HG03159 (cell line): ENCODE data around the gene ACTL10.

Source experiments
- ATAC-seq: cut with Tn5 transposase; IDR thresholded peaks from one replicate; pipeline ENCODE4 v1.9.1; 2021; ENCODE audit warnings: mild to moderate bottlenecking, moderate library complexity; ENCODE audit not compliant: unreplicated experiment

ACTL10 gene

DNA sequence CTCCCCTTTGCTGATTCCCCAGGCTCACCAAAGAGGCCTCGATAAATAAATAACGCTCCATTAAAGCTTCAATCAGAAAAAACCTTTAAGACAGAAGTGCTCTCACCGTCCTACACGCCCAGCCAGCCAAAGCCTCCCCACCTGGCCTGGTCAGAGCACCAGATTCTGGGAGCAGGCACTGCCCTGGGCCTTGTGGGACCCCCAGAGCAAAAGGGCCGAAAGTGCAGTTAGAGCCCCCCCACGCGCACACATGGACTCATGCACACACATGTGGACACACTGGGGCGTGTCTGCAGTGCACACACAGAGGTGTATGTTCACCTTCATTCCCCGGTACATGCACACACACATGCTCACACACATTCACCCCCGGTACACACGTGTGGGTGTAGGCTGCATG, 9.4 kb downstream of the ACTL10 start:
- ATAC-seq, result no peak

DNA sequence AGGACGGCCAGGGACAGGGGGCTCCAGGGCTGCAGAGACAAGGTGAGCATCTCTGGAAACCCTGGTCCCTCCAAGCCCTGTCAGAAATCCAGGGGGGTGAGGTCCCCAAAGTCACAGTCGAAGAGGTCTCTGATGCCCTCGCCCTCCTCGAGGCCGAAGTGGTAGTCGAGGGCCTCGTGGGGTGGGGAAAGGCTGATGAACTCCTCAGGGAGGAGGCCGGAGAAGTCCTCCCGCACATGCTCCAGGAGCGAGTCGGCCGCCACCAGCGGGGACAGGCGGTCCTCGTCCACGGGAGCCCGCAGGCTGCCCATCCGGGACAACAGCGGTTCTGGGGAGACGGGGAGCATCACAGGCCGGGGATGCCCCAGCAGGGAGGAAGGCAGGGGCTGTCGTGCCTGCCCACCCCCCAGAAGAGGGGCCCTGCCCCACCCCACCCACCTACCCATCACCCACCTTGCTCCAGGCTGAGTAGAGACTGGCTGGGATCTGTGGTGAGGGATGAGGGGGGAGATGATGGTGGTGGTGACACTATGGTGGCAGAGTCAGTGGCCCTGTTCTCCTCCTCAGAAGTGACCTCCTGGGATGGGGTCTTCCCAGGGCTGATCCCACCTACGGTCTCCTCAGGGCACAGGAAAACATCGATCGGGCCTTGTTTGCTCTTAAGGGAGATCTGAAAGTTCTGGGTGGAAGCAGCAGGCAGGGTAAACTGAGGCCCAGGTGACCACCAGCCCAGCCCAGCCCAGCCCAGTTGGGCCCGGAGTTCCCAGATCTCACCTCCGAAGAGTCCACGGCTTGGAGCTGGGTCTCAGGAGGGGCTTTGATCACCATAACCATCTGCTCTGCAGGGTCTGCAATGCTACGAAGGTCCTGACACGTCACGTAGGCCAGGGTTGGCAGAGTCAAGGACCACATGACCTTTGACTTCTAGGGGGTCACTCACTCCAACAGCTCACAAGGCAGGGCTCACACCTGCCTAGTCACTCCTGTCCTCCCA, 10.2 kb downstream of the ACTL10 start:
- ATAC-seq, result no peak

DNA sequence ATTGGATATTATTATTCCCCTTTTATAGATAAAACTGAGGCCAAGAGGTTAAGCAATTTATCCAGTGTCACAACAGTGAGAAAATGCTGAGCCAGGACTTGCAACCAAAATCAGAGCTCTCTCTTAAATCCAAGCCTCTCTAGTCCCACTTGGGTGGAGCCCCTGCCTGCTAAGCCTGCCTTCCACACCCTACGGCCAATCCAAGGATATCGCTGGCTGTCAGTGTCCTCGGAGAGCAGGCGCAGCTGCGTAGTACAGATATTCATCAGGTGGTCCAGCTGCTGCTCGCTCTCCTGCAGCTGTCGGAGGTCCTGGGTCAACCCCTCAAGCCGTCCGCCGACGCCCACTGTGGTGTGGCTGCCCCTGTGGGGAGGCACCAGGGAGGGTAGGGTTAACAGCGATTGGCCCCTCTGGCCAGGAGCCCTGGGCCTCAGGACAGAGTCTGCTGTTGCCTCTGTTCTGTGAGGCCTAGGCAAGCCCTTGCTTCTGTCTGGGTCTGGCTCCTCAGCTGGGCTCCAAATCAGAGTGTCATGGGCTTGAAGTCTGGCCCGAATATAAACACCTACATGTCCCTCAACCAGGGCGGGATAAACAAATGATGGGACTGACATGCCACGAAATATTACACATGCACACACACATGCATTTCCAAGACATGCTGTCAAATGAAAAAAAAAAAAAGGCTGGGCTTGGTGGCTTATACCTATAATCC, 11.4 kb downstream of the ACTL10 start:
- no peak for ATAC-seq

DNA sequence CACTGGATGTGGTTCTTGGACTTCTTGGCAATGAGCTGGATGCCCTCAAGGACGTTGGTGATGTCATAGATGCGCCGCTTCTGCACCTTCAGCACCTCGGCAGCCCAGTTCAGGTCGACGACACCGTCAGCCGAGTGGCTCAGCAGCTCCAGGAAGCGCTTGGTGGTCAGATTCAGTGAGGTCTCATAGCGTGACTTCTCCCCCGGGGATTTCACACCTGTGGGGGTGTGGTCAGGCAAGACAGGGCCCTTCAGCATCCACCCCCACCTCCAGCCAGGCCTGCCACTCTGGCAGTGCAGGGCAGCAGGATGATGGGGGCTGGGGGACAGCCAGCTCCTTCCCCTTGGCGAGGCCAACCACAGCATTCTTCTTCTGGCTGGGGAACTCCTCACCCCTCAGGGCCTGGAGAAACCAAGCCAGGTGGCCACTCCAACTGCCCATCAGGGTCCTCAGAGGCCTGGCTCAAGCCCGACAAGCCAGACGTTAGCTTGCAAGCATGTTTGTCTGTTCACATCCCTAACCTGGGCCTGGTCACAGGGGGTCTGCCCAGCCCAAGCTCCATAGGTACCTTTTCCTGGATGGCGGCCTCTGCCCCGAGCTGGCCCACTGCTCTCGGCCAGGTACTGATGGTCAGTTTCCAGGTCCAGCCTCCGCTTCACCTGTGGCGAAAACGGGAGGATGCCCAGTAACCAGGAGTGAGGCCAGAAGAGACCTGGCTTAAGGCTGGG, 13.2 kb downstream of the ACTL10 start:
- no peak for ATAC-seq

DNA sequence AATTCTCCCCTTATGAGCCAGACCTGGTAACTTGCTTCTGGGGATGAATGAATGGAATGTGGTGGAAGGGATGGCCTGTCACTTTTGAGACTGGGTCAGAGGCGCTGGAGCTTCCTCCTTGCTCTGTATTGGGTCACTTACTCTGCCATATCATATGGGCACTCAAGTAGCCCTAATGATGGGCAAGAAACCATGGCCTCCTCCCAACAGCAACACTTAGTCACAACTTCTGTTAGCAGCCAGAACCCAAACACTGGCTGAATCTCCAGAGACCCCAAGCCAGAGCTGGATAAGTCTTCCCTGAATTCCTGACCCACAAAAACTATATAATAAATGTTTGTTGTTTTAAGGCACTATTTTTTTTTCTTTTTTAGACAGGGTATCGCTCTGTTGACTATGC, 13.9 kb downstream of the ACTL10 start:
- no peak for ATAC-seq

DNA sequence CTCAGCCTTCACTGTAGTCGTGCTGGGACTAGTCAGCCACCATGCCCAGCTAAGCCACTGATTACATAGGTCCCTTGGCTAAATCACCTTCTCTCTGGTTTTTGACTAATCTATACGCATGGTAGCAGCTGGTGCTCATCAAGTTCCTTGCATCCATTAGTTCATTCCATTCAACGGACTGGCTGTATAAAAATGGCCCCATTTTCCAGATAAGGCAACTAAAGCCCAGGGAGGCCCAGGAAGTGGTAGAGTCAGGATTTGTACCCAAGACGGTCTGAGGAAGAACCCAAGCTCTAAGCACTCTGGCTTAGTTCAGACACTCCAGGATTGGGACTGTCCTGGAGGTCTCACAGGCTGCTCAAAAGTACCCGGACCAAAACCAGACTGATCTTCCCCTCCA, 14.5 kb downstream of the ACTL10 start:
- ATAC-seq, result no peak

DNA sequence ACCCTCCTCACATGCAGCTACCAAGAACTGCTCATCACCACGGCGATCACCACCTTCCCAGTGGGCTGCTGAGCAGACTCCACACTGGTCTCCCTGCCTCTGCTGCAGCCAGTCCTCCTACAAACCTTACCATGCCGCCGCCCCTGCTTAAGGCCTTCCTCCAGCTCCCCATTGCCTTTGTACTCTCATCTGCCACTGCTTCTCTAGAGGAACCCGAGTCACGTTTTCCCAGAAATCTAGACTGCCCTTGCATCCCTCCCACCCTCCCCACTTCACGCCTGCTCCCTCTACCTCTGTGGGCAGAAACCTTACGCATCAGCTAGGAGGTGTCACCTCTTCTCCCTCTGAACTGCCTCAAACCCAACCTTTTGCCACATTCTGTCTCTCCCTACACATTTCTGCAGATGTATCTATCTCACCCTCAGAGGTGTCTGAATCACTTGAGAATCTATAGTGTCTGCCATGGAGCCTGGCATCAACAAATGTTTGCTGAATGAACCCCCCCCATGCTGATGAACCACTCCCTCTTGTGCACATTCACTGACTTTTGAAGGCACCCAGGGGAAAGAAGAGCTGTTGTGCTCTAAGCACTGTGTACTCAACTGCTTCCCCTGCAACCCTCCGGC, 15.1 kb downstream of the ACTL10 start:
- ATAC-seq, result no peak

DNA sequence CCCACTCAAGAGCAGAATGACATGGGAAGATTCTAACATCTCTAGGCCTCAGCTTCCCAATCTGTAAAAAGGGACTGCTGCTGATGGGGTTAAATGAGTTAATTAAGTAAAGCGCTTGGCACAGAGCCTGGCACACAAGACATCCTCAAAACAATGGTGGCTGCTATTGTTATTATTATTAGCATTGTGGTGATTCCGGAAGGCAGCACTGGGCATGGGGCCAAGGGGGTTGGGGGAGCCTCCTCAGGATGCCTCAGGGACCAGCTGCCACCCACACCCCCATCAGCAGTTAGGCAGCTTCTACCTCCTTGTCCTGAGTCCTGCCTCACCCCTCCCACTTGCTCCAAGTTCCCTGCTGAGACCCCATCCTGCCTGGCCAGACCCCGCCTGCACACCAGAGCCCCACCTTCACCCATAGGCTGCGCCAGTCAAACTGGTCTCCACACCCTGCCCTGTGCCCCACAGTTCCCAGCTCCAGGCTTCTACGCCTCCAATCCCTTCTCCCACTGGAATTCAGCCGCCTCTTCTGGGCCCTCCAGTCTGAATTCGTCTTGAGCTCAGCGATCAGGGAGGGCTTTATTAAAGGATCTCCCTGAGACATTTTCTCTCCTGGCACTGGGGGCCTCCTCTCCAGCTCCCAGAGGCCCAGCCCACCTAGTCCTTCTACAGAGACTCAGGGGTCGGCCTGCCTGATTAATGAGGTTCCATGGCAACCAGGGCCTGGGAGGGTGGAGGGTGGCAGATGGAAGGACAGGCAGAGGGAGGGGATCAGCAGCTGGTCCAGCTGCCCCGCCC, 18.0 kb downstream of the ACTL10 start:
- no peak for ATAC-seq

DNA sequence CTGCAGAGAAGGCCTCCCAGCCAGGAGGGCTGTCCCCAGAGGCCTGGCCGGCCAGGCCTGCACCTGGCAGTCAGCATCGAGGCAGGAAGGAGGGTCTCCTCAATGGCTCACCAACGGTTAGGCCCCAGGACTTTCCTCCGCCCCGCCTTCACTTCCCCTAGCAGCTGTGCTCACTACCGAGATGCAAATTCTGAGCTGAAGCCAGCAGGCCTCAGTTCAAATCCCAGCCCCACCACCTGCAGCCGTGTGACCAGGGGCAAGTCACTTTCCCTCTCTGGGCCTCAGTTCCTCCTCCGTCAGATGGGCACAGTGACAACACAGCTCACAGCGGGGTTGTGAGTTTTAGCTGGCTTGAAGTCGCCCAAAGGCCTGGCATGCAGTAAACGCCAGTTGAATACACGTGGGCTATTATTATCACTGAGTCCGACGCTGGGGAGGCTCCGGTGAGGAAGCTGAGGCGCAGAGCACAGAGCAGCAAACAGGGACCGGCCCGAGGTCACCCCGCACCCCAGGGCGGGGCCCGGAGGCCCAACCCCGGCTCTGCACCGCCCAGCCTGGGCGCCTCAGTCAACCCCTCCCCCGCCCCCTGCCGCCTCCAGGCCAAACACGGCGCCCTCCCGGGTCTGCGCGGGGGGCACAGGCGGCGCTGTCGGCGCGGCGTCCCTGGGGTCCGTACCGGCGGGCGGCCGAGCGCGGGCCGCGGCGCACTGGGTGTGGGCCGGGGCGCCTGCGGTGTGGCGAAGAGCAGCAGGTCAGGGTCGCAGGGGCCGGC, 18.8 kb downstream of the ACTL10 start:
- peak; percentile 33 for ATAC-seq

DNA sequence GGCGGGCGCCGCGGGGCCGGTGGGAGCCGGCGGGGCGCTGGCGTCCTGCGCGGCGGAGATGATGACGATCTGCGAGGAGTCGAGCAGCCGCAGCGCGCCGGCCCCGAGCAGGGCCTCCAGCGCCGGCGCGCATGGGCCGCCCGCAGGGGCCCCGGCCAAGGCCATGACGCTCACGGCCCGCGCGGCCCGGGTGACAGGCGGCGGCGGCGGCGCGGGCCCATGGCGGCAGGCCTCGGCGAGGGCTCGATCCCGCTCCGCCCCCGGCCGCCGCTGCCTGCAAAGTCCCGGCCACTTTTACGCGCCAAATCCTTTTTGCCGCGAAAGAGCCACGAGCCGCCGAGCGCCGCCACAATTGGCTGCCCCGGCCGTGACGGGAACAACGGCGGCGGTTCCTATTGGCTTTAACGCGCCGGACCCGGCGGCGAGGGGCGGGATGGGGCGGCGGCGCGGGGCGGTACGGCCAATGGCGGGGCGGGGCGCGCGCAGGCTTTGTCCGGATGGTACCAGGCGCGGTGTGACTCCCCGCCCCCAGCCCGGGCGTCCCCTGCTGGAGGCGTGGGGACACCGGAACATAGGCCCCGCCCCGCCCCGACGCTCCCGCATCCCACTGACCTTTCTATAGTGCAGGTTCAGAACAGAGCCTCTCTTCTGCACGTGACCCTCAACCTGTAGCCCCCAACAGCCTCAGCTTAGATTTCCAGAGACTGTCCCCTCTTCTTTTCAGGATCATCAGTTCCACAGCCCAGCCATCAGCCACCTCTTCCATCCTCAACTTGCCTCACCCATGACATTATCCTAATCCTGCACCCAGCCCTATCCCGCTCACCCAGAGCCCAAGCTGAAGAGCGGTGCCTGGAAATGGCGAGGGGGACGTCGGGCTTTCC, 19.6 kb downstream of the ACTL10 start, which contains the start of gene E2F1:
E2F1 (minus strand) TSS at position 286 of the 884 bp plus-strand sequence; CDS start at position 165, 121 bp downstream.
- peak; percentile 80 for ATAC-seq

DNA sequence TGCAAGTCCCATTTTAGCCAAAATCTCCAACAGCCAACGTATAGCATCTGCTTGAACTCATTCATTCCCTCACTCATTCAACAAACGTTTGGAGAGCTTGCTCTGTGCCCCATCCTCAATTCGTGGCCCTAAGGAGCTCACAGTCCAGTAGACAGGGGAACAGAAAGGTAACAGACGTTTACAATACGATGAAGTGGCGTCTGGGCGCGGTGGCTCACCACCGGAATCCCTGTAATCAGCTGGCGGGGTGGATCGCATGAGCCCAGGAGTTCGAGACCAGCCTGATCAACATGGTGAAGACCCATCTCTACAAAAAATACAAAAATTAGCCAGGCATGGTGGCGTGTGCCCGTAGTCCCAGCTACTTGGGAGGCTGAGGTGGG, 20.2 kb downstream of the ACTL10 start:
- ATAC-seq, result no peak

DNA sequence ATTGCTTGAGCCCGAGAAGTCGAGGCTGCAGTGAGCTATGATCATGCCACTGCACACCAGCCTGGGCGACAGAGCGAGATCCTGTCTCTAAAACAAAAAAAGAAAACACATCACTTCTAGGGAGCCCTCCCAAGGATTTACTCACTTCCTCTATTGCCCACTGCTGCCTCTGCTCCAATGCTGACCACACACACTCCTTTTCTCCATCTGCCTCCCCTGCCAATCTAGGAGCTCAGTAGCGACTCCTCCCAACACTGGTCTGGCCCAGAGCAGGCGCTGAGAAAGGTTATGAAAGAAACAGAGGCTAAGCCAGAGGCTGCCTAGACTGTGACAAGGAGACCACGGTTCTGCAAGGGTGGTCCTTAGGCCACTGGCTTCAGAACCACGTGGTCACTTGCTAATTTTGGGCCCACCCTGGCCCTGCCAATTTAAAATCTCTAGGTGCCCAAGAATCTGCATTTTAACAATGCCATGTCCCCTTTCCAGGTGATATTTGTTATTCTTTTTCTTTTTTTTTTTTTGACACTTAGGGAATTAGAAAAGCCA, 20.7 kb downstream of the ACTL10 start:
- no peak for ATAC-seq

DNA sequence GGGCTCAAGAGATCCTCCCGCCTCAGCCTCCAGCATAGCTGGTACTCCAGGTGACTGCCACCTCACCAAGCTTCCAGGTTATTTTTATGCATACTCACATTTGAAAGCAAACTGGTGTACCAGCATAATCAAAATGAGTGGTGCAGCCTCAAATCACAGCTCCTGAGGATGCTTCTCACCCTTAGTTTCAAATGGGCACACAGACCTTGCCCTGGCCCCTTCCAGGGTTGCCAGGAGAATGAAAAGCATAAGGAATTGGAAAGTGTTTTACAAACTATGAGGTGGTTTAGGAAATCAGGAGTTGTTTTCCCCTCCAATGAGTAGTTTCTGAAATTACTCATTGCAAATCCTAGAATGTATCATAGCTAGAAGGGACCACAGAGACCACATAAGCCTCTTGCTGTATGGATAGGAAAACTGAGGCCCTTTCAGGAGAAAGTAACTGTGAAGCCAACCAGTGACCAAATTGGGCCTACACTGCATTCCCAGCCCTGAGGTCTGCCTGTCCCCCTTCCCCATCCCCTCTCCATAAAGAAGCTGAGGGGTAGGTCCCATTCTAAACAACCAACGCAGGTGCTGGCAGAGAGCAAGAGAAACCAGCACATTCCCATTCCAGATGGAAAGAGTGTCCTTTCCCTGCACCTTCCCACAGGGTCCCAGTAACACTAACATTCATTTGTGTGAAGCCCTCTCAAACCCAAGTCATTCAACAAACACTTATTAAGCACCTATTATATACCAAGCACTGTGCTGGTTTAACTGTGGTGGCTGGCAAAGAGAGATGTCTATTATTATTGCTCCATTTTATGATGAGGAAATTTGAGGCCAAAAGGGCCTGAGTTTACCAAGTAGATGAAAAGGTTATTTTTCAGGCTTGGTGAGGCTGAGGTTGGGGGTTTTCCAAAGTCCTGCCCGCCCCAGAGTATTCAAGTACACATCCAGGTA, 21.5 kb downstream of the ACTL10 start:
- no peak for ATAC-seq

DNA sequence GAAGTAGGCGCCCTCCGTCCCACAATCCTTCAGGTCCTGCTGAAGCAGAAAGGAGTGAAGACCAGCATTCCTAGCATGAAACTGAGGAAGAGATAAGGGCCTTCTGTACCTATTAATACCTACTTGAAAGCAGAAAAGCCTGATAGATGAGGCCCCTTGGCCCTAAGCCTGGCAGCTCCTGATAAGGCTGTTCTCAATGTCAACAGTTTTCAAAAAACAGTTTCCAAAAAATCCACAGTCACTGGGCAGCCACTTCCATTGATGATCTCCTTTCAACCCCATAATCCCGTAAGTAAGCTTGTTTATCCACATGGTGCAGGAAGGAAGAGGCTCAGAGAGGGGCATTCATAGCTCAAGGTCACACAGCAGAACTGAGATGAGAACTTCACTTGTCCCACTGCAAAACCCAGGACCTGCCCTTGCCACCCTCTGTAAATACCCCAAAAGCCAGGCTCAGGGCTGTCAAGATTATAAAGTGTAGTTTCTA, 22.2 kb downstream of the ACTL10 start:
- ATAC-seq, result no peak

DNA sequence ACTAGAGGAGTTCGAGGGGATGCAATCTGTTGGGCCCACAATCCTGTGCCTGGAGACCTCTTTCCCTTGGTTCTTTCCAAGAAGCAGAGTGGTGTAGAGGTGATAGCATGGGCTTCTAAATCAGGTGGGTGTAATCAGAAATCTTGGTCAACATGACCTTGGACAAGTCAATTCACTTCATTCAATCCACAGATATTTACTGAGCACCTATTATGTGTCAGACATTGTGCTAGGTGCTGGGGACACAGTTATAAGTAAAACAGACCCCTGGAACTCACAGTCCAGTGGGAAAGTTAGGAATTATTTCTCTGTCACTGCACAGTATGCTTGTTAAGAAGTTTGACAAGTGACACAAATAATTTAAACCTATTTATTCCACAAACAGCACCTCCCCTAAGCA, 22.8 kb downstream of the ACTL10 start:
- no peak for ATAC-seq

DNA sequence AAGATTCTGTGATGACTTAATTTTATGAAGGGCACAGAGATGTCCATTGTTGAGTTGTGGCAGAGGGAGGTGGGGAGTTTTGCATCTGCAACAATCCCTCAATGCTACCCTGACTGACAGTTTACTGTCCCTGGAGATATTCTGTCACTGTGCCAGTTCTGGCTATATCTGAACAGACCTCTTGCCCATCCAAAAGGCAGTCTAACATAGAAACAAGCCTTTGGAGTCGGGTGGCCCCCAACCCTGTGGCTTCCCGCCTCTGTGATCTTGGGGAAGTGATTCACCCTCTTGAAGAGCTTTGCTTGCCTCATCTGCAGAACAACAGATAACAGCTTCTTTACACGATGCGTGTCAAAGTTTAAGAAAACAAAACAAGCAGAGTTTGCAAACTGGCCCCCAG, 23.2 kb downstream of the ACTL10 start:
- ATAC-seq, result no peak

DNA sequence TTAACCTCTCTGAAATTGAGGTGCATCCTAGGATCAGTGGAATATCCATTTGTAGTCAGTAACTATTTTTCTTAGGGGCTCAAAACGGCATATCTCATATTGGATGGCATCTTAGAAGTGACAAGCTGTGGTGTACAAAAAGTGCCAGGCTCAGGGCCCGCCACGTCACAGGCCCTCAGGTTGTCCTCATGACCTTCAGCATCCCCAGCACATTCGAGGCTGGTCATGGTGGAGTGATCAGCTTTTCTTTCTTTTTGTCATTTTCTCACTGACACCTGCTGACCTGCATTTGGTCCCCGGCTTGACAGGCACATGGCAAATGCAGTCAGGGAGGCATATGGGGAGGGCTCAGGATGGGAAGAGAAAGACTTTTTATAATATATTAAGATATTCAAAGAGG, 26.5 kb downstream of the ACTL10 start:
- ATAC-seq, result no peak
